ENCODE data around the gene GSE1.

GSE1 gene

GRCh38 chr16:85664580-85665372, 51.7 kb downstream of the GSE1 start:
- no peak for DNase-seq

- DNase-seq = no peak
Measured at GRCh38 chr16:85665373-85665740, 52.2 kb downstream of the GSE1 start.

- DNase-seq = no peak
Measured at GRCh38 chr16:85665929-85666328, 52.8 kb downstream of the GSE1 start.

GRCh38 chr16:85667261-85667660, 54.1 kb downstream of the GSE1 start:
- no peak for DNase-seq

- DNase-seq = no peak
Measured at GRCh38 chr16:85667841-85668413, 54.8 kb downstream of the GSE1 start.

GRCh38 chr16:85668676-85669424, 55.7 kb downstream of the GSE1 start:
- DNase-seq = no peak

GRCh38 chr16:85670840-85671239, 57.7 kb downstream of the GSE1 start:
- DNase-seq = no peak

- DNase-seq = no peak
Measured at GRCh38 chr16:85673529-85674417, 60.7 kb downstream of the GSE1 start.

GRCh38 chr16:85674418-85674755, 61.3 kb downstream of the GSE1 start:
- no peak for DNase-seq

GRCh38 chr16:85674828-85675227, 61.7 kb downstream of the GSE1 start:
- no peak for DNase-seq

GRCh38 chr16:85675251-85675874, 62.2 kb downstream of the GSE1 start:
- no peak for DNase-seq

- DNase-seq = no peak
Measured at GRCh38 chr16:85676466-85676865, 63.3 kb downstream of the GSE1 start.

GRCh38 chr16:85677383-85677967, 64.4 kb downstream of the GSE1 start:
- DNase-seq = no peak

GRCh38 chr16:85678016-85678415, 64.9 kb downstream of the GSE1 start:
- no peak for DNase-seq

- no peak for DNase-seq
Measured at GRCh38 chr16:85678821-85679220, 65.7 kb downstream of the GSE1 start.

- DNase-seq = no peak
Measured at GRCh38 chr16:85679870-85680269, 66.7 kb downstream of the GSE1 start.

- DNase-seq = no peak
Measured at GRCh38 chr16:85680352-85680944, 67.3 kb downstream of the GSE1 start.

- DNase-seq = no peak
Measured at GRCh38 chr16:85681255-85681654, 68.1 kb downstream of the GSE1 start.

GRCh38 chr16:85682516-85682915, 69.4 kb downstream of the GSE1 start:
- no peak for DNase-seq

GRCh38 chr16:85683363-85683762, 70.2 kb downstream of the GSE1 start:
- DNase-seq = no peak

- no peak for DNase-seq
Measured at GRCh38 chr16:85685251-85685650, 72.1 kb downstream of the GSE1 start.

Measured in retina (tissue), 1 donor.